ENCODE results near the gene SPOCK2.

DNA sequence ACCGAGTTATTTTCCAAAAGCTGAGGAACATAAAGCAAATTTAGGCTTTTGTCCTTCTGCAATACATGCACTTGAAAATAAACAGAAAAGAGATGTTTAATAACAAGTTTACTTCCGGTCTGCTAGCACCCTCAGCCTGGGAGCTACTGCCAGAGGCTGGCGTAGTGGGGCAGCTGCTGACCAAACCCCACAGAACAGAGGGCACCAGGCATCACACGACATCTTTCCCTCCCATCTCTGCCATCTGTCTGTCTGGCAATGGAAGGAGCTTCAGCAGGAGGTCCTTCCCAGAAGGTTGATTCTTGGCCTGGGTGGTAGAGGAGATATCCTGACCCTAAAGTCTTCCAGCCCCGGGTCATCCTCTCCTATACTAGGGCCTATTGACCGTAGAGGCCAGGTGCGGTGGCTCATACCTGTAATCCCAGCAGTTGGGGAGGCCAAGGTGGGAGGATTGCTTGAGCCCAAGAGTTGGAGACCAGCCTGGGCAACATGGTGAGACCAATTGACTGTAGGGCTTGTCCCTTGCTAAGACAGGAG is 76.3 kb downstream of the SPOCK2 start:
- TF ChIP-seq CTCF (conservative IDR thresholded peaks at IDR 0.05; ENCODE audit: low read depth, low read length) (no peak), BHLHE40 (IDR thresholded peaks at IDR 0.05; ENCODE audit: low read depth, low read length) (no peak), RAD21 (IDR thresholded peaks at IDR 0.05; ENCODE audit: low read length) (no peak), MXI1 (IDR thresholded peaks at IDR 0.05; ENCODE audit: borderline replicate concordance, low read depth, low read length) (no peak), RFX5 (IDR thresholded peaks at IDR 0.05; ENCODE audit: low read depth, low read length) (no peak), RCOR1 (IDR thresholded peaks at IDR 0.05; ENCODE audit: insufficient replicate concordance, low read length) (no peak), CHD1 (IDR thresholded peaks at IDR 0.05; ENCODE audit: low read depth, low read length) (no peak), SMC3 (IDR thresholded peaks at IDR 0.05; ENCODE audit: low read depth, low read length) (no peak), USF2 (IDR thresholded peaks at IDR 0.05; ENCODE audit: low read depth, low read length) (no peak), POLR2A (IDR thresholded peaks at IDR 0.05; ENCODE audit: low read depth, low read length) (no peak)
- TF ChIP-seq, protein P1, sequence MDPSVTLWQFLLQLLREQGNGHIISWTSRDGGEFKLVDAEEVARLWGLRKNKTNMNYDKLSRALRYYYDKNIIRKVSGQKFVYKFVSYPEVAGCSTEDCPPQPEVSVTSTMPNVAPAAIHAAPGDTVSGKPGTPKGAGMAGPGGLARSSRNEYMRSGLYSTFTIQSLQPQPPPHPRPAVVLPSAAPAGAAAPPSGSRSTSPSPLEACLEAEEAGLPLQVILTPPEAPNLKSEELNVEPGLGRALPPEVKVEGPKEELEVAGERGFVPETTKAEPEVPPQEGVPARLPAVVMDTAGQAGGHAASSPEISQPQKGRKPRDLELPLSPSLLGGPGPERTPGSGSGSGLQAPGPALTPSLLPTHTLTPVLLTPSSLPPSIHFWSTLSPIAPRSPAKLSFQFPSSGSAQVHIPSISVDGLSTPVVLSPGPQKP (IDR thresholded peaks at IDR 0.05; ENCODE audit: borderline replicate concordance, low read depth, low read length) = no peak
